ENCODE measurements around the gene FANCC.

FANCC gene

DNA sequence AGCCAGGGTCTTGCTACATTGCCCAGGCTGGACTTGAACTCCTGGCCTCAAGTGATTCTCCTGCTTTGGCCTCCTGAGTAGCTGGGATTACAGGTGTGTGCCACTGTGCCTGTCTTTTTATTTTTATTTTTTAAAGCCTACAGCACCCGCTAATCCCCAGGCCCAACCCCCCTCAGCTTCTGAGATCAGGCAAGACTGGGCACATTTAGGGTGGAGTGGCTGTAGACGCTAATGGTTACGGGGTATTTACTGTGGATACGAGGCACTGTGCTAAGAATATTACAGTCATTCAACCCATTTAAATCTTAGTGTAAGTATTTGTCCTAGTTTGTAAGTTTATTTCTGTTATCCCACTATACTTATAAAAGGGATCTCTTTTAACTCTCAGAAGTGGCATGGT, 175.2 kb downstream of the FANCC start:
- TF ChIP-seq, protein P1, sequence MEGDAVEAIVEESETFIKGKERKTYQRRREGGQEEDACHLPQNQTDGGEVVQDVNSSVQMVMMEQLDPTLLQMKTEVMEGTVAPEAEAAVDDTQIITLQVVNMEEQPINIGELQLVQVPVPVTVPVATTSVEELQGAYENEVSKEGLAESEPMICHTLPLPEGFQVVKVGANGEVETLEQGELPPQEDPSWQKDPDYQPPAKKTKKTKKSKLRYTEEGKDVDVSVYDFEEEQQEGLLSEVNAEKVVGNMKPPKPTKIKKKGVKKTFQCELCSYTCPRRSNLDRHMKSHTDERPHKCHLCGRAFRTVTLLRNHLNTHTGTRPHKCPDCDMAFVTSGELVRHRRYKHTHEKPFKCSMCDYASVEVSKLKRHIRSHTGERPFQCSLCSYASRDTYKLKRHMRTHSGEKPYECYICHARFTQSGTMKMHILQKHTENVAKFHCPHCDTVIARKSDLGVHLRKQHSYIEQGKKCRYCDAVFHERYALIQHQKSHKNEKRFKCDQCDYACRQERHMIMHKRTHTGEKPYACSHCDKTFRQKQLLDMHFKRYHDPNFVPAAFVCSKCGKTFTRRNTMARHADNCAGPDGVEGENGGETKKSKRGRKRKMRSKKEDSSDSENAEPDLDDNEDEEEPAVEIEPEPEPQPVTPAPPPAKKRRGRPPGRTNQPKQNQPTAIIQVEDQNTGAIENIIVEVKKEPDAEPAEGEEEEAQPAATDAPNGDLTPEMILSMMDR (IDR thresholded peaks at IDR 0.05; ENCODE audit: control insufficient read depth, insufficient read depth, low read depth, low read length, missing control alignments), result no peak
- DNase-seq (ENCODE audit: low read depth), result no peak
- H3K4me3 ChIP-seq (ENCODE audit: control insufficient read depth, low read depth, low read length), result no peak overlapping the region

DNA sequence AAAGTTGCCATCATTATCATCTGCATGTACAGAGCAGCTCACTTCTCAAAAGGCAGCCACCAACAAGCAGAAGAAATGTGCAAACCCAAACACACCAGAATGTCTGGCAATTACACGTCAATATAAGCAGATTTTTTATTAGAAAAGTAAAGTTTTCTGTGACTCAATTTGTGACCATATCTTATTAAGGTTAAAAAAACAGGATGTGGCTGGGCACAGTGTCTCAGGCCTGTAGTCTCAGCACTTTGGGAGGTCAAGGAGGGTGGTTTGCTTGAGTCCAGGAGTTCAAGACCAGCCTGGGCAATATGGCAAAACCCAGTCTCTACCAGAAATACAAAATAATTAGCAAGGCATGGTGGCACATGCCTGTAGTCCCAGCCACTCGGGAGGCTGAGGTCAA, 176.7 kb downstream of the FANCC start:
- TF ChIP-seq, protein P1 (IDR thresholded peaks at IDR 0.05; ENCODE audit: control insufficient read depth, insufficient read depth, low read depth, low read length, missing control alignments), result no peak
- H3K4me3 ChIP-seq (ENCODE audit: control insufficient read depth, low read depth, low read length), result no peak overlapping the region
- no peak for DNase-seq (ENCODE audit: low read depth)

DNA sequence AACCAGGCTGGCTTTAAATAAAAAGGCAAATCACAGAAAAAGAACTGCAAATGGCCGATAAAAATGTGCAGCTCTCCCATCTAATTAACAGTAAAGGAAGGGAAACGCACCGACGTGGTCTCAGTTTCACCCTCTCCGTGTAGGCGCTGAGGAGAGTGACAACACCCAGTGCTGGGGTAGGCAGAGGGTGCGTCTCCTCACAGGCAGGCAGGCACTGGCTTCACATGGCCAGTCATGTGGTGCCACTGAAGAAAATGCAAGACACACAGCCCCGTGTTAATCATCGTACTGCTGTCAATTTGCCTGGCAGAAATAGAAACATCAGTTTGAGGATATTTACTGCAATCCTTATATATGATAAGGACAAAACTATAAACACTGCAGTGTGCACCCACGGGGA, 178.4 kb downstream of the FANCC start:
- TF ChIP-seq, protein P1 (IDR thresholded peaks at IDR 0.05; ENCODE audit: control insufficient read depth, insufficient read depth, low read depth, low read length, missing control alignments), result no peak
- H3K4me3 ChIP-seq (ENCODE audit: control insufficient read depth, low read depth, low read length), result no peak overlapping the region
- no peak for DNase-seq (ENCODE audit: low read depth)

DNA sequence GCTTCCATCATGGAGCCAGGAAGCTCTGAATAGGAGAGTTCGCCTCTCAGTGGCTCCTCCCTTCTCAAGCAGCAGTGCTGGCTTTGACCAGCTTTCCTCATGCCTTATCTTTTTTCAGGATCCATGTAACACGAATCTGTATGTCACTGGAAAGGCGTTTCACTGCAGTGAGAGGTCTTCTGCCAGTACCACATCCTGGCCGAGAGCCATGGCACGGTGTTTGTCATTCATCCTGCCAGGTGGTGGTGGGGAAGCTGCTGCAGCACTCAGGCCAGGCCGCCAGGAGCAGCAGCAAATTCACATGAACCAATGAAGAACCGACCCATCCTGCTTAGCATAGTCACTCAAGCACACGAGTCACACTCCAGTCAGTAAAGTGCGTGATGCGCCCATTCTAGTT, 179.0 kb downstream of the FANCC start:
- H3K4me3 ChIP-seq (ENCODE audit: control insufficient read depth, low read depth, low read length), result no peak overlapping the region
- TF ChIP-seq, protein P1 (IDR thresholded peaks at IDR 0.05; ENCODE audit: control insufficient read depth, insufficient read depth, low read depth, low read length, missing control alignments), result no peak
- no peak for DNase-seq (ENCODE audit: low read depth)

DNA sequence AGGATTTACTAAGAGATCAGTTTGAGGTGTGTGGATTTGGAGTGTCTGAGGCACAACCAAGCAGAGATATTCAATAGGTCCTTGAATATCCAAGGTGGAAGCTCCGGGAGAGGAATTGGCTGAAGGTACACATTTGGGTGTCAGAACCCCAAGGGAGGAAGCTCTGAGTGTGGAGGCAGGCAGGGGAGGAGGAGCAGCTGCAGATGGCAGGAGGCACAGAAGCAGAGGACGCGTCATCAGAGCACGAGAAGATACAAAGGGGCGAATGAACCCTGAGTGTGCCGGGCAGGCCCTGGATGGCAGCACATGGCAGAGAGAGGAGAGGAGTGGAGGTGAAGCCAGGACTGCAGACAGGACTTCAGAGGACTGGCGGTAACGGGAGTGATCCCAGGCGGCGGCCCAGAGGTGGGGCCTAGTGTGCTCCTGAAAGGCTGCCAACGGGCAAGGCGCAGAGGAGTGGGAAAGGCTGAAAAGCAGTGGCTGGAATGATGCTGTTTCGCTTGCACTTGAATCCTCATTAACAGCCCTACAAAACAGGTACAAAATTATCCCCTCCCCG, 179.8 kb downstream of the FANCC start:
- H3K4me3 ChIP-seq (ENCODE audit: control insufficient read depth, low read depth, low read length), result no peak overlapping the region
- TF ChIP-seq, protein P1 (IDR thresholded peaks at IDR 0.05; ENCODE audit: control insufficient read depth, insufficient read depth, low read depth, low read length, missing control alignments), result no peak
- no peak for DNase-seq (ENCODE audit: low read depth)

DNA sequence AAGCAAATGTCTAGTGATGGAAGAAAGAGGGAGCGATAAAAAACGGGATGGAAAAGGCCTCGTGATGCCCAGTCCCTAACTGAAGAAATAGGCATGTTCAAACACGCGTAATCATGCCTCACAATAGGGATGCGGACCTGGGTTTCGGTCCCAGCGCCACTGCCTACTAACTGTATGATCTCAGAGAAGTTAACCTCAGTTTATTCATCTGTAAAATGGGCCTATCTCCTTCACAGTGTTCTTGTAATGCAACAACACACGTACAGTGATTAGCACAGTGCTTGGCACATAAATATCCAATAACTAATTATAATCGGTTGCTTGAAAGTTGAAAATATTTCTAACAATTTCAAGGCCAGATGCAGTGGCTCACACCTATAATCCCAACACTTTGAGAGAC, 181.8 kb downstream of the FANCC start:
- TF ChIP-seq, protein P1 (IDR thresholded peaks at IDR 0.05; ENCODE audit: control insufficient read depth, insufficient read depth, low read depth, low read length, missing control alignments), result no peak
- DNase-seq (ENCODE audit: low read depth), result no peak
- H3K4me3 ChIP-seq (ENCODE audit: control insufficient read depth, low read depth, low read length), result no peak overlapping the region

DNA sequence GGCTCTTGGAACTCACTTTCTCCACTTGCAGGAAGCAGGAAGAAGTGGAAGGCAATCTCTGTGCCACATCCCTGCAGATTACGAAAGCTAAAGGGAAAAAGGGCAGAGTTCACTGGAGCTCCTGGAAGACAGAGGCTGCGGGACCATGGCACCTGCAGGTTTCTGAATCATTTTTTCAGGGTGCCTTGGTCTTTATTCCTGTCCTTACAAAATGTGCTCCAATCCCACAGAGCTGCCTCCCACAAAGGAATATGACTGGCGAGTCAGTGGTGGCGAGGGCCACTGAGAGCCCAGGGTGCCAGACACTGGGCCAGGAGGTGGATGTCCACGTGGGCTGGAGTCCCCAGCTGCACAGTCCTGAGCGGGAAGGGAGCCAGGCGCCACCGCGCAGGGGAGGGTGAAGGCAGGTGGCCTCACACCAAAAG, 183.0 kb downstream of the FANCC start:
- no peak for DNase-seq (ENCODE audit: low read depth)
- H3K4me3 ChIP-seq (ENCODE audit: control insufficient read depth, low read depth, low read length), result no peak overlapping the region
- TF ChIP-seq, protein P1 (IDR thresholded peaks at IDR 0.05; ENCODE audit: control insufficient read depth, insufficient read depth, low read depth, low read length, missing control alignments), result no peak
